H1 (cell line): Measurements from ENCODE around the gene MMEL1. TPM values are rescaled to one million over a fixed set of nuclear protein-coding genes. Genes with fewer than 3 reads are reported as not detected.
"Not testable (repeated sequence)": the region's sequence is repeated elsewhere in the genome, so short reads cannot be mapped to it uniquely, and the experiment has no call there.

Experiments
- CTCF ChIA-PET: fragments of 300-600 bp; sonication (Branson Sonifier 250); formaldehyde crosslinking; loops from one replicate; lab custom pipeline; 2021; ENCODE audit not compliant: partially characterized antibody; lab: Charles Lee
- POLR2A ChIA-PET: fragments of 300-600 bp; sonication (Branson Sonifier 250); formaldehyde crosslinking; loops from one replicate; lab custom pipeline; 2021; ENCODE audit warnings: inconsistent platforms; ENCODE audit not compliant: partially characterized antibody; lab: Charles Lee
- DNase-seq, 2 experiments: peaks; one replicate each; pipeline versions ENCODE4 v3.0.0 to v3.0.0-alpha.2; 2010 to 2022; ENCODE audit warnings: low spot score in 2 of 2, low read depth in 1 of 2, mixed read lengths in 1 of 2
- FAIRE-seq: peaks from 2 replicates; lab custom pipeline; 2011; peaks lifted over from hg19 to GRCh38; lab: Jason Lieb, UNC
- H2AFZ ChIP-seq: 2 replicates; pipeline ENCODE4 v1.8.1; 2012; ENCODE audit warnings: low read length, inconsistent platforms
- H2AK5ac ChIP-seq: 2 replicates; pipeline ENCODE4 v1.6.1; 2013; ENCODE audit warnings: low read depth, low read length
- H2BK120ac ChIP-seq: replicated peaks from 2 replicates; pipeline ENCODE3; 2013; ENCODE audit warnings: low read depth, low read length, inconsistent platforms
- H2BK12ac ChIP-seq: 2 replicates; pipeline ENCODE4 v1.6.1; 2013; ENCODE audit warnings: low read depth, low read length
- H2BK15ac ChIP-seq: 2 replicates; pipeline ENCODE4 v1.6.1; 2013; ENCODE audit warnings: low read length
- H2BK20ac ChIP-seq: 2 replicates; pipeline ENCODE4 v1.6.1; 2013; ENCODE audit warnings: low read length
- H2BK5ac ChIP-seq: 2 replicates; pipeline ENCODE4 v1.6.1; 2013; ENCODE audit warnings: low read depth, low read length
- H3K14ac ChIP-seq: 2 replicates; pipeline ENCODE4 v1.6.1; 2013; ENCODE audit warnings: inconsistent platforms; ENCODE audit not compliant: insufficient read length
- H3K18ac ChIP-seq: 2 replicates; pipeline ENCODE4 v1.6.1; 2013; ENCODE audit warnings: low read length; ENCODE audit errors: extremely low read depth
- H3K23ac ChIP-seq: 2 replicates; pipeline ENCODE4 v1.6.1; 2013; ENCODE audit warnings: inconsistent platforms; ENCODE audit not compliant: insufficient read length
- H3K23me2 ChIP-seq: 2 replicates; pipeline ENCODE4 v1.6.1; 2013; ENCODE audit warnings: low read depth, low read length
- H3K27ac ChIP-seq: 2 replicates; pipeline ENCODE4 v1.6.1; 2011; ENCODE audit warnings: low read depth, low read length, inconsistent platforms
- H3K27me3 ChIP-seq, 4 experiments: replicated peaks in 1 of 4; 1 replicate in 1 of 4; 2 replicates in 3 of 4; pipeline versions ENCODE4 v1.6.1 to v1.8.1; 2011 to 2013; ENCODE audit warnings: low read length in 3 of 4, mild to moderate bottlenecking in 3 of 4, inconsistent platforms in 2 of 4, mixed read lengths in 2 of 4, moderate library complexity in 1 of 4; ENCODE audit not compliant: control insufficient read depth in 3 of 4, insufficient read depth in 3 of 4; ENCODE audit errors: extremely low read depth in 1 of 4
- H3K36me3 ChIP-seq, 4 experiments: 2 replicates each; pipeline versions ENCODE4 v1.6.1 to v1.8.1; 2011 to 2013; ENCODE audit warnings: mild to moderate bottlenecking in 4 of 4, low read length in 3 of 4, moderate library complexity in 2 of 4, control low read depth in 1 of 4, inconsistent platforms in 1 of 4; ENCODE audit not compliant: insufficient read depth in 4 of 4, control insufficient read depth in 2 of 4
- H3K4ac ChIP-seq: replicated peaks from 2 replicates; pipeline ENCODE3; 2013; ENCODE audit warnings: low read length, low read depth, mixed read lengths, inconsistent platforms; ENCODE audit not compliant: insufficient read length
- H3K4me1 ChIP-seq, 4 experiments: replicated peaks in 1 of 4; 1 replicate in 1 of 4; 2 replicates in 3 of 4; pipeline versions ENCODE4 v1.6.1 to v1.8.1; 2011 to 2013; ENCODE audit warnings: low read length in 3 of 4, inconsistent platforms in 2 of 4, mixed read lengths in 1 of 4; ENCODE audit not compliant: insufficient read depth in 4 of 4, control insufficient read depth in 3 of 4
- H3K4me2 ChIP-seq, 2 experiments: 2 replicates each; pipeline versions ENCODE4 v1.6.1 to v1.8.1; 2011 to 2013; ENCODE audit warnings: low read depth in 2 of 2, low read length in 2 of 2, control low read depth in 1 of 2, inconsistent platforms in 1 of 2, mild to moderate bottlenecking in 1 of 2; ENCODE audit not compliant: insufficient read depth in 1 of 2
- H3K4me3 ChIP-seq, 4 experiments: fragments of 200-600, 300-600 bp in 1 of 4; sonication (generic), shearing (Covaris generic), sonication (Bioruptor Twin) in 1 of 4; 2 replicates each; pipeline versions ENCODE4 v1.5.1 to v1.8.1; 2011 to 2016; ENCODE audit warnings: low read length in 4 of 4, low read depth in 3 of 4, control low read depth in 2 of 4, inconsistent platforms in 2 of 4, mild to moderate bottlenecking in 2 of 4, mixed read lengths in 1 of 4, moderate library complexity in 1 of 4; ENCODE audit not compliant: insufficient read depth in 2 of 4; ENCODE audit errors: extremely low read depth in 1 of 4
- H3K56ac ChIP-seq: replicated peaks from 2 replicates; pipeline ENCODE3; 2013; ENCODE audit warnings: low read depth, mild to moderate bottlenecking, mixed read lengths, low read length, inconsistent platforms; ENCODE audit not compliant: insufficient read length
- H3K79me1 ChIP-seq: 2 replicates; pipeline ENCODE4 v1.6.1; 2013; ENCODE audit warnings: low read depth, low read length, control low read depth
- H3K79me2 ChIP-seq, 2 experiments: 2 replicates each; pipeline versions ENCODE4 v1.6.1 to v1.8.1; 2012 to 2013; ENCODE audit warnings: low read length in 2 of 2, mild to moderate bottlenecking in 2 of 2, inconsistent platforms in 1 of 2; ENCODE audit not compliant: insufficient read depth in 2 of 2, control insufficient read depth in 1 of 2
- H3K9ac ChIP-seq, 4 experiments: replicated peaks in 1 of 4; 1 replicate in 1 of 4; 2 replicates in 3 of 4; pipeline versions ENCODE4 v1.6.1 to v1.8.1; 2011 to 2013; ENCODE audit warnings: low read depth in 3 of 4, low read length in 3 of 4, control low read depth in 2 of 4, mild to moderate bottlenecking in 2 of 4, moderate library complexity in 2 of 4, inconsistent platforms in 1 of 4; ENCODE audit errors: extremely low read depth in 1 of 4
- H3K9me3 ChIP-seq, 2 experiments: 2 replicates each; pipeline versions ENCODE4 v1.6.1 to v1.8.1; 2012 to 2013; ENCODE audit warnings: mild to moderate bottlenecking in 2 of 2, moderate library complexity in 2 of 2, control low read depth in 1 of 2, inconsistent platforms in 1 of 2, low read depth in 1 of 2, low read length in 1 of 2, mixed read lengths in 1 of 2; ENCODE audit not compliant: insufficient read depth in 2 of 2
- H4K20me1 ChIP-seq, 2 experiments: replicated peaks in 1 of 2; 2 replicates each; pipeline versions ENCODE3 to v1.8.1; 2011 to 2013; ENCODE audit warnings: inconsistent platforms in 2 of 2, low read length in 2 of 2, mild to moderate bottlenecking in 1 of 2; ENCODE audit not compliant: insufficient read depth in 2 of 2, control insufficient read depth in 1 of 2
- H4K5ac ChIP-seq: 2 replicates; pipeline ENCODE4 v1.6.1; 2013; ENCODE audit warnings: low read length, low read depth, mixed read lengths, inconsistent platforms; ENCODE audit not compliant: insufficient read length
- H4K8ac ChIP-seq: 2 replicates; pipeline ENCODE4 v1.8.0; 2013; ENCODE audit warnings: mild to moderate bottlenecking, moderate library complexity, low read length, inconsistent platforms; ENCODE audit not compliant: insufficient read depth; ENCODE audit errors: extremely low read depth
- H4K91ac ChIP-seq: replicated peaks from 2 replicates; pipeline ENCODE3; 2013; ENCODE audit warnings: low read length, mixed read lengths, inconsistent platforms; ENCODE audit not compliant: insufficient read length
- WGBS, 2 experiments: shearing (Covaris generic) in 1 of 2; methylation state at CpG; one replicate each; pipeline versions ENCODE4 v1.1.6 to v1.1.7; 2013 to 2015; ENCODE audit warnings: low lambda C conversion rate in 2 of 2, mixed read lengths in 2 of 2, inconsistent platforms in 1 of 2, low coverage in 1 of 2, missing lambda C conversion rate in 1 of 2; ENCODE audit not compliant: insufficient replicate concordance in 2 of 2, insufficient coverage in 1 of 2, insufficient read length in 1 of 2; ENCODE audit errors: extremely low coverage in 1 of 2, missing lambda C conversion rate in 1 of 2; 5-methylcytosine and 5-hydroxymethylcytosine counted together
- polyA plus RNA-seq, 7 experiments: library from polyadenylated mRNA; depleted of rRNA in 3 of 7; stranded (reverse) in 5 of 7; unstranded in 2 of 7; fragments of >200 nt in 5 of 7; fragments of 200-250 nt in 2 of 7; gene quantifications; 1 replicate in 5 of 7; 2 replicates in 1 of 7; 4 replicates in 1 of 7; pipeline versions ENCODE4 v1.2.1 to v1.2.3, GENCODE V29; 2011 to 2013; ENCODE audit warnings: missing spikeins in 2 of 7, mixed read lengths in 2 of 7
- total RNA-seq: library from RNA; stranded (reverse); fragmentation: NEBNext Ultra II Directional; extraction: Animal tissue kit (Norgen Biotek cat#: 25700); gene quantifications from 2 replicates; pipeline ENCODE4 v1.2.1, GENCODE V29; 2021

The MMEL1 gene
- total and polyA plus RNA-seq, 2 of the 8 experiments (the other 6 are each of a cell fraction or from before 2014, with no cell fraction given), result 0.91 to 1.7 TPM

DNA sequence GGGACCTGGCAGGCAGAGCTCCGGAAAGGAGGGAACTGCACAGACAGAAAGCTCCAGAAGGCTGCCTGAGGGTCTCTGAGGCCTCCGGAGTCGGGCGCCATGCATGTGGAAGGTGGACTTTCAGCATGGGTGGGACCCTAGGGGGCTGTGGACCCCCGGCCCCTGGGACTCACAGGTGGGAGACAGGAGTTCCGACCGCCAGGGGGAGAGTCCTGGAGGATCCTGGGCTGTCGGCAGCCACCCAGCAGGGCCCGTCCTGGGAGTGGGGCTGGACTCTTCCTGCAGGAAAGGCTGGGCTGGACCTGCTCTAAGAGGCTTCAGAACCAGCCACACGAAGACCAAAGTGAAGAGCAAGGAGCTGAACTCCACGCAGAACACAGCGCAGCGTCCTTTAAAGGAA, 63.1 kb downstream of the MMEL1 start:
- H3K36me3 ChIP-seq, POLR2A ChIA-PET, H4K5ac ChIP-seq, H3K14ac ChIP-seq, H2BK12ac ChIP-seq, H4K8ac ChIP-seq, H3K79me2 ChIP-seq, CTCF ChIA-PET, H2BK15ac ChIP-seq, FAIRE-seq, H2BK20ac ChIP-seq, H3K79me1 ChIP-seq, H2AFZ ChIP-seq, H2AK5ac ChIP-seq, H4K20me1 ChIP-seq, H2BK5ac ChIP-seq, H3K23ac ChIP-seq, H3K4me2 ChIP-seq, H3K56ac ChIP-seq, H3K4ac ChIP-seq, H4K91ac ChIP-seq, DNase-seq, H3K23me2 ChIP-seq, H3K4me1 ChIP-seq, H3K18ac ChIP-seq, H3K27ac ChIP-seq, H3K9ac ChIP-seq, H3K9me3 ChIP-seq, H3K4me3 ChIP-seq, H3K27me3 ChIP-seq, H2BK120ac ChIP-seq: not testable (repeated sequence)
- WGBS, 2 experiments, result 81% methylated on average over 12 of the region's 13 CpGs; no CpG with 5 or more reads in 1 of the 2 experiments
